Hippocampal formation (tissue), 2 donors: ENCODE data around the gene PRKCZ.

Experiments used
- DNase-seq, 2 donors: peaks; one replicate each; lab custom pipeline; 2025; lab: John Stamatoyannopoulos, UW

The PRKCZ gene

GRCh38 chr1:2210084-2210653 is 160.0 kb downstream of the PRKCZ start:
- DNase-seq, result no peak

GRCh38 chr1:2210786-2211185 is 160.6 kb downstream of the PRKCZ start:
- DNase-seq, result no peak

- DNase-seq, result no peak
These were observed 162.0 kb downstream of the PRKCZ start for GRCh38 chr1:2212274-2212531.

GRCh38 chr1:2212532-2213491 is 162.6 kb downstream of the PRKCZ start:
- DNase-seq, result peak; percentile 64 to 80

- DNase-seq, result peak; percentile 24 to 36
These were observed 163.6 kb downstream of the PRKCZ start for GRCh38 chr1:2213576-2214505.

- peak in 1 of 2 donors; percentile 15 for DNase-seq
These were observed 164.5 kb downstream of the PRKCZ start for GRCh38 chr1:2214541-2215241.

- DNase-seq, result no peak
These were observed 165.1 kb downstream of the PRKCZ start for GRCh38 chr1:2215329-2215728.

GRCh38 chr1:2215909-2216766 is 165.9 kb downstream of the PRKCZ start:
- no peak for DNase-seq

- DNase-seq, result no peak
These were observed 166.5 kb downstream of the PRKCZ start for GRCh38 chr1:2216767-2217058.

GRCh38 chr1:2221271-2221670 is 171.1 kb downstream of the PRKCZ start:
- DNase-seq, result no peak

GRCh38 chr1:2224170-2224584 is 174.0 kb downstream of the PRKCZ start:
- DNase-seq, result no peak

GRCh38 chr1:2224631-2225428 is 174.6 kb downstream of the PRKCZ start:
- no peak for DNase-seq

- no peak for DNase-seq
These were observed 176.5 kb downstream of the PRKCZ start for GRCh38 chr1:2226525-2227345.

GRCh38 chr1:2227346-2228156 is 177.3 kb downstream of the PRKCZ start:
- peak; percentile 89 to 95 for DNase-seq

- DNase-seq, result no peak
These were observed 178.0 kb downstream of the PRKCZ start, which contains the start of gene SKI for GRCh38 chr1:2228157-2228594. SKI (plus strand) TSS chr1:2228319; CDS start chr1:2228767, 448 bp downstream.

GRCh38 chr1:2228694-2229036 is 178.5 kb downstream of the PRKCZ start:
- DNase-seq, result no peak

- DNase-seq, result peak; percentile 72 to 78
These were observed 179.0 kb downstream of the PRKCZ start for GRCh38 chr1:2229037-2229864.
